CD4-positive, alpha-beta T cell (primary cell): ENCODE measurements around the gene CCR6. TPM values are rescaled to one million over a fixed set of nuclear protein-coding genes. Genes with fewer than 3 reads are reported as not detected.

Source experiments
- ATAC-seq: fragments of 200-7000 bp; cut with Tn5 transposase; one replicate; pipeline ENCODE4 v1.10.0; 2022; ENCODE audit warnings: mild to moderate bottlenecking; ENCODE audit not compliant: poor library complexity
- CTCF ChIA-PET: fragments of 350-600 bp; sonication (Branson Sonifier 250); formaldehyde crosslinking; loops from one replicate; lab custom pipeline; 2021; ENCODE audit warnings: antibody characterized with exemption, inconsistent platforms; lab: Charles Lee
- POLR2A ChIA-PET: fragments of 350-600 bp; sonication (Branson Sonifier 250); formaldehyde crosslinking; loops from one replicate; lab custom pipeline; 2021; ENCODE audit warnings: antibody characterized with exemption, inconsistent platforms; lab: Charles Lee
- DNase-seq, 14 experiments: peaks; one replicate each; pipeline ENCODE4 v3.0.0-alpha.2; 2013 to 2020; ENCODE audit warnings: mixed read lengths in 2 of 14
- H3K27ac ChIP-seq, 2 donors: one replicate each; pipeline versions ENCODE4 v1.5.1 to v1.7.0; 2013; ENCODE audit warnings: low read length in 2 of 2, low read depth in 1 of 2, mild to moderate bottlenecking in 1 of 2
- H3K27me3 ChIP-seq, 2 experiments: 1 replicate in 1 of 2; 2 replicates in 1 of 2; pipeline versions ENCODE4 v1.6.1 to v1.7.0; 2013; ENCODE audit warnings: low read length in 2 of 2, control low read depth in 1 of 2, mild to moderate bottlenecking in 1 of 2, moderate library complexity in 1 of 2; ENCODE audit not compliant: insufficient read depth in 2 of 2, control insufficient read depth in 1 of 2
- H3K36me3 ChIP-seq: one replicate; pipeline ENCODE4 v1.6.1; 2013; ENCODE audit warnings: low read length, control low read depth; ENCODE audit not compliant: insufficient read depth
- H3K4me1 ChIP-seq: one replicate; pipeline ENCODE4 v1.6.1; 2013; ENCODE audit warnings: low read length, control low read depth; ENCODE audit not compliant: insufficient read depth
- H3K4me3 ChIP-seq: one replicate; pipeline ENCODE4 v1.5.1; 2013; ENCODE audit warnings: mild to moderate bottlenecking, low read length, moderate library complexity
- H3K9me3 ChIP-seq, 2 experiments: 1 replicate in 1 of 2; 2 replicates in 1 of 2; pipeline versions ENCODE4 v1.6.1 to v1.7.0; 2013; ENCODE audit warnings: low read length in 2 of 2, mild to moderate bottlenecking in 2 of 2, control low read depth in 1 of 2, moderate library complexity in 1 of 2; ENCODE audit not compliant: control insufficient read depth in 1 of 2, insufficient read depth in 1 of 2
- H3K27ac Mint-ChIP-seq: one replicate; pipeline ENCODE4 v1.8.0; 2020; ENCODE audit warnings: mixed read lengths
- H3K27me3 Mint-ChIP-seq: one replicate; pipeline ENCODE4 v1.8.0; 2021; ENCODE audit warnings: mixed read lengths
- H3K36me3 Mint-ChIP-seq: one replicate; pipeline ENCODE4 v1.8.0; 2021; ENCODE audit warnings: low read depth, mixed read lengths
- H3K4me1 Mint-ChIP-seq: one replicate; pipeline ENCODE4 v1.8.0; 2021; ENCODE audit warnings: low read depth, mixed read lengths
- H3K4me3 Mint-ChIP-seq: one replicate; pipeline ENCODE4 v1.8.0; 2020; ENCODE audit warnings: mild to moderate bottlenecking, mixed read lengths
- H3K9me3 Mint-ChIP-seq: one replicate; pipeline ENCODE4 v1.8.0; 2020; ENCODE audit warnings: mixed read lengths
- intact Hi-C, 2 experiments: fragments of 100-400 bp; cut with DNase I in 1 of 2; cut with micrococcal nuclease in 1 of 2; formaldehyde crosslinking; loops; one replicate each; pipeline versions ENCODE4 v1.15.1 to v1.9.0; 2023 to 2025; cut with DNase I, micrococcal nuclease
- total RNA-seq, 174 experiments: library from RNA in 2 of 174; stranded (reverse) in 2 of 174; gene quantifications; one replicate each; pipeline ENCODE4 v1.2.3 and lab custom pipeline; 2021 to 2026
- TF ChIP-seq, protein P1 (sequence below): fragments of 200-600 bp; IDR thresholded peaks from one replicate; pipeline ENCODE4 v1.8.0; 2022; ENCODE audit warnings: antibody characterized with exemption, mild to moderate bottlenecking

Gene CCR6
- total RNA-seq, 2 experiments from 2014 or later: 13.6 to 15.9 TPM

DNA sequence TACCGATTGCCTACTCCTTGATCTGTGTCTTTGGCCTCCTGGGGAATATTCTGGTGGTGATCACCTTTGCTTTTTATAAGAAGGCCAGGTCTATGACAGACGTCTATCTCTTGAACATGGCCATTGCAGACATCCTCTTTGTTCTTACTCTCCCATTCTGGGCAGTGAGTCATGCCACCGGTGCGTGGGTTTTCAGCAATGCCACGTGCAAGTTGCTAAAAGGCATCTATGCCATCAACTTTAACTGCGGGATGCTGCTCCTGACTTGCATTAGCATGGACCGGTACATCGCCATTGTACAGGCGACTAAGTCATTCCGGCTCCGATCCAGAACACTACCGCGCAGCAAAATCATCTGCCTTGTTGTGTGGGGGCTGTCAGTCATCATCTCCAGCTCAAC, 13.5 kb downstream of the CCR6 start:
- no peak overlapping the region for H3K27ac Mint-ChIP-seq

DNA sequence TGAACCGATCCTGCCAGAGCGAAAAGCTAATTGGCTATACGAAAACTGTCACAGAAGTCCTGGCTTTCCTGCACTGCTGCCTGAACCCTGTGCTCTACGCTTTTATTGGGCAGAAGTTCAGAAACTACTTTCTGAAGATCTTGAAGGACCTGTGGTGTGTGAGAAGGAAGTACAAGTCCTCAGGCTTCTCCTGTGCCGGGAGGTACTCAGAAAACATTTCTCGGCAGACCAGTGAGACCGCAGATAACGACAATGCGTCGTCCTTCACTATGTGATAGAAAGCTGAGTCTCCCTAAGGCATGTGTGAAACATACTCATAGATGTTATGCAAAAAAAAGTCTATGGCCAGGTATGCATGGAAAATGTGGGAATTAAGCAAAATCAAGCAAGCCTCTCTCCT, 14.2 kb downstream of the CCR6 start:
- ATAC-seq (no peak), DNase-seq (no peak)
- peaks cover 40% of the 10 kb centered on the region for H3K4me1 Mint-ChIP-seq
- CTCF ChIA-PET: no interaction called here
- no peaks in the 10 kb centered on the region for H3K27me3 ChIP-seq
- no peak overlapping the region for H3K27ac Mint-ChIP-seq
- intact Hi-C loops: no loop called here
- no peak overlapping the region for H3K4me3 Mint-ChIP-seq
- no peaks in the 10 kb centered on the region for H3K27me3 Mint-ChIP-seq
- peaks cover 6% of the 10 kb centered on the region for H3K36me3 Mint-ChIP-seq
- H3K27ac ChIP-seq: no peak overlapping the region
- POLR2A ChIA-PET: interaction anchor here (1.5 kb wide), 1 partner anchor 18 kb away, joined by 7 read pairs; no protein-coding TSS in a partner anchor
- H3K9me3 ChIP-seq: no peaks in the 10 kb centered on the region
- no peak overlapping the region for H3K4me3 ChIP-seq
- H3K9me3 Mint-ChIP-seq: no peaks in the 10 kb centered on the region
- peaks cover 17% of the 10 kb centered on the region for H3K4me1 ChIP-seq
- TF ChIP-seq, protein P1, sequence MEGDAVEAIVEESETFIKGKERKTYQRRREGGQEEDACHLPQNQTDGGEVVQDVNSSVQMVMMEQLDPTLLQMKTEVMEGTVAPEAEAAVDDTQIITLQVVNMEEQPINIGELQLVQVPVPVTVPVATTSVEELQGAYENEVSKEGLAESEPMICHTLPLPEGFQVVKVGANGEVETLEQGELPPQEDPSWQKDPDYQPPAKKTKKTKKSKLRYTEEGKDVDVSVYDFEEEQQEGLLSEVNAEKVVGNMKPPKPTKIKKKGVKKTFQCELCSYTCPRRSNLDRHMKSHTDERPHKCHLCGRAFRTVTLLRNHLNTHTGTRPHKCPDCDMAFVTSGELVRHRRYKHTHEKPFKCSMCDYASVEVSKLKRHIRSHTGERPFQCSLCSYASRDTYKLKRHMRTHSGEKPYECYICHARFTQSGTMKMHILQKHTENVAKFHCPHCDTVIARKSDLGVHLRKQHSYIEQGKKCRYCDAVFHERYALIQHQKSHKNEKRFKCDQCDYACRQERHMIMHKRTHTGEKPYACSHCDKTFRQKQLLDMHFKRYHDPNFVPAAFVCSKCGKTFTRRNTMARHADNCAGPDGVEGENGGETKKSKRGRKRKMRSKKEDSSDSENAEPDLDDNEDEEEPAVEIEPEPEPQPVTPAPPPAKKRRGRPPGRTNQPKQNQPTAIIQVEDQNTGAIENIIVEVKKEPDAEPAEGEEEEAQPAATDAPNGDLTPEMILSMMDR: no peak
- H3K36me3 ChIP-seq: peaks cover 29% of the 10 kb centered on the region

More for the DNA sequence above, 13.5 kb downstream of the CCR6 start:
- CTCF ChIA-PET: no interaction called here
- Mint-ChIP-seq H3K27me3 (no peaks in the 10 kb centered on the region), H3K4me3 (no peak overlapping the region), H3K4me1 (peaks cover 41% of the 10 kb centered on the region), H3K36me3 (peaks cover 6% of the 10 kb centered on the region), H3K9me3 (no peaks in the 10 kb centered on the region)
- TF ChIP-seq, protein P1: no peak
- Histone ChIP-seq H3K27ac (no peak overlapping the region), H3K36me3 (peaks cover 32% of the 10 kb centered on the region), H3K4me3 (no peak overlapping the region), H3K4me1 (peaks cover 17% of the 10 kb centered on the region), H3K27me3 (no peaks in the 10 kb centered on the region), H3K9me3 (no peaks in the 10 kb centered on the region)
- DNase-seq (no peak), ATAC-seq (no peak)
- POLR2A ChIA-PET: no interaction called here
- intact Hi-C loops: no loop called here

DNA sequence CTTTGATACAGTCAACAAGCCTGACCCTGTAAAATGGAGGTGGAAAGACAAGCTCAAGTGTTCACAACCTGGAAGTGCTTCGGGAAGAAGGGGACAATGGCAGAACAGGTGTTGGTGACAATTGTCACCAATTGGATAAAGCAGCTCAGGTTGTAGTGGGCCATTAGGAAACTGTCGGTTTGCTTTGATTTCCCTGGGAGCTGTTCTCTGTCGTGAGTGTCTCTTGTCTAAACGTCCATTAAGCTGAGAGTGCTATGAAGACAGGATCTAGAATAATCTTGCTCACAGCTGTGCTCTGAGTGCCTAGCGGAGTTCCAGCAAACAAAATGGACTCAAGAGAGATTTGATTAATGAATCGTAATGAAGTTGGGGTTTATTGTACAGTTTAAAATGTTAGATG, 15.0 kb downstream of the CCR6 start:
- Mint-ChIP-seq H3K4me1 (peaks cover 42% of the 10 kb centered on the region), H3K4me3 (no peak overlapping the region), H3K36me3 (peaks cover 6% of the 10 kb centered on the region), H3K9me3 (no peaks in the 10 kb centered on the region), H3K27ac (no peak overlapping the region), H3K27me3 (no peaks in the 10 kb centered on the region)
- H3K27me3 ChIP-seq: no peaks in the 10 kb centered on the region
- H3K36me3 ChIP-seq: peaks cover 28% of the 10 kb centered on the region
- intact Hi-C loops: no loop called here
- CTCF ChIA-PET: interaction anchor here (1.7 kb wide), 1 partner anchor 11 kb away, joined by 4 read pairs; no protein-coding TSS in a partner anchor
- H3K4me3 ChIP-seq: no peak overlapping the region
- POLR2A ChIA-PET: interaction anchor here (1.5 kb wide), 1 partner anchor 18 kb away, joined by 7 read pairs; no protein-coding TSS in a partner anchor
- no peak for DNase-seq
- TF ChIP-seq, protein P1: no peak
- no peak overlapping the region for H3K27ac ChIP-seq
- no peaks in the 10 kb centered on the region for H3K9me3 ChIP-seq
- no peak for ATAC-seq
- H3K4me1 ChIP-seq: peaks cover 19% of the 10 kb centered on the region
